Muscle of back (tissue), 13 donors: ENCODE measurements around the gene PYGB. TPM values are rescaled to one million over a fixed set of nuclear protein-coding genes. Genes with fewer than 3 reads are reported as not detected.

ENCODE experiments used
- DNase-seq, 3 donors: peaks; one replicate each; pipeline versions ENCODE4 v3.0.0 to v3.0.0-alpha.2; 2013
- long read RNA-seq, 9 donors: transcript quantifications; one replicate each; lab custom pipeline, GENCODE V29; 2026
- polyA plus RNA-seq, 10 donors: library from polyadenylated mRNA; unstranded; fragments of 120-200 nt; gene quantifications; one replicate each; pipeline ENCODE4 v1.2.1, GENCODE V29; 2013; ENCODE audit not compliant: insufficient read length in 10 of 10

Gene PYGB
- 10 to 100 TPM; 20.2 to 27.8 (median 23.7) TPM for polyA plus RNA-seq
- long read RNA-seq, donor 1, full-length matches to known transcripts: 2 of 2 reads
- long read RNA-seq, donor 1, partial matches to known transcripts: 0 of 2 reads
- long read RNA-seq, donor 1, other reads (novel, unspliced or antisense): 0 of 2 reads
- long read RNA-seq, donor 2, full-length matches to known transcripts: 4 of 4 reads
- long read RNA-seq, donor 2, partial matches to known transcripts: 0 of 4 reads
- long read RNA-seq, donor 2, other reads (novel, unspliced or antisense): 0 of 4 reads
- long read RNA-seq, donor 3: 0 reads
- long read RNA-seq, donor 4, full-length matches to known transcripts: 2 of 2 reads
- long read RNA-seq, donor 4, partial matches to known transcripts: 0 of 2 reads
- long read RNA-seq, donor 4, other reads (novel, unspliced or antisense): 0 of 2 reads
- long read RNA-seq, donor 5, full-length matches to known transcripts: 3 of 3 reads
- long read RNA-seq, donor 5, partial matches to known transcripts: 0 of 3 reads
- long read RNA-seq, donor 5, other reads (novel, unspliced or antisense): 0 of 3 reads
- long read RNA-seq, donor 6, full-length matches to known transcripts: 3 of 13 reads
- long read RNA-seq, donor 6, partial matches to known transcripts: 10 of 13 reads
- long read RNA-seq, donor 6, other reads (novel, unspliced or antisense): 0 of 13 reads
- long read RNA-seq, donor 7, full-length matches to known transcripts: 4 of 4 reads
- long read RNA-seq, donor 7, partial matches to known transcripts: 0 of 4 reads
- long read RNA-seq, donor 7, other reads (novel, unspliced or antisense): 0 of 4 reads
- long read RNA-seq, donor 8, full-length matches to known transcripts: 2 of 2 reads
- long read RNA-seq, donor 8, partial matches to known transcripts: 0 of 2 reads
- long read RNA-seq, donor 8, other reads (novel, unspliced or antisense): 0 of 2 reads
- long read RNA-seq, donor 9: 0 reads

- DNase-seq: peak; percentile 74 to 96 (median 90)
These were observed at the start of gene PYGB for GRCh38 chr20:25247956-25248785. Gene PYGB, plus strand, starts transcription at chr20:25248085. Its CDS starts 94 bp downstream, at chr20:25248179.

- no peak for DNase-seq
These were observed 49.1 kb upstream of the PYGB start for GRCh38 chr20:25198663-25199383.

- no peak for DNase-seq
These were observed 48.2 kb upstream of the PYGB start for GRCh38 chr20:25199473-25200260.

GRCh38 chr20:25203089-25203488 is 44.8 kb upstream of the PYGB start:
- DNase-seq: no peak

GRCh38 chr20:25203871-25204320 is 44.0 kb upstream of the PYGB start:
- no peak for DNase-seq

- DNase-seq: no peak
These were observed 43.2 kb upstream of the PYGB start for GRCh38 chr20:25204550-25205276.

- no peak for DNase-seq
These were observed 42.4 kb upstream of the PYGB start for GRCh38 chr20:25205277-25206062.

- DNase-seq: no peak
These were observed 41.9 kb upstream of the PYGB start for GRCh38 chr20:25206063-25206403.

- no peak for DNase-seq
These were observed 41.3 kb upstream of the PYGB start for GRCh38 chr20:25206548-25206947.

- DNase-seq: no peak
These were observed 40.5 kb upstream of the PYGB start for GRCh38 chr20:25207149-25207959.

- no peak for DNase-seq
These were observed 39.8 kb upstream of the PYGB start for GRCh38 chr20:25207960-25208534.

- no peak for DNase-seq
These were observed 38.5 kb upstream of the PYGB start for GRCh38 chr20:25209400-25209799.

- DNase-seq: no peak
These were observed 38.0 kb upstream of the PYGB start for GRCh38 chr20:25209911-25210310.

GRCh38 chr20:25211273-25211672 is 36.6 kb upstream of the PYGB start:
- no peak for DNase-seq

- DNase-seq: no peak
These were observed 35.6 kb upstream of the PYGB start for GRCh38 chr20:25212242-25212641.

GRCh38 chr20:25213566-25214425 is 34.1 kb upstream of the PYGB start:
- DNase-seq: no peak
